GM12865 (cell line): ENCODE measurements around the gene MPZ.
A peak's percentile ranks its signal among the peaks of the same experiment; 100 is the strongest.
"Not testable (repeated sequence)": the region's sequence is repeated elsewhere in the genome, so short reads cannot be mapped to it uniquely, and the experiment has no call there.

ENCODE experiments used
- DNase-seq: peaks from one replicate; pipeline ENCODE4 v3.0.0; 2010; ENCODE audit warnings: low read depth
- H3K4me3 ChIP-seq: 2 replicates; pipeline ENCODE4 v1.5.1; 2011; ENCODE audit warnings: mild to moderate bottlenecking, low read depth, low read length, control low read depth
- TF ChIP-seq, protein P1 (sequence below): IDR thresholded peaks from 2 replicates; pipeline ENCODE4 v1.5.1; 2011; ENCODE audit warnings: low read length, control low read depth, low read depth, inconsistent platforms; ENCODE audit not compliant: insufficient read depth; ENCODE audit errors: missing control alignments

Gene MPZ

DNA sequence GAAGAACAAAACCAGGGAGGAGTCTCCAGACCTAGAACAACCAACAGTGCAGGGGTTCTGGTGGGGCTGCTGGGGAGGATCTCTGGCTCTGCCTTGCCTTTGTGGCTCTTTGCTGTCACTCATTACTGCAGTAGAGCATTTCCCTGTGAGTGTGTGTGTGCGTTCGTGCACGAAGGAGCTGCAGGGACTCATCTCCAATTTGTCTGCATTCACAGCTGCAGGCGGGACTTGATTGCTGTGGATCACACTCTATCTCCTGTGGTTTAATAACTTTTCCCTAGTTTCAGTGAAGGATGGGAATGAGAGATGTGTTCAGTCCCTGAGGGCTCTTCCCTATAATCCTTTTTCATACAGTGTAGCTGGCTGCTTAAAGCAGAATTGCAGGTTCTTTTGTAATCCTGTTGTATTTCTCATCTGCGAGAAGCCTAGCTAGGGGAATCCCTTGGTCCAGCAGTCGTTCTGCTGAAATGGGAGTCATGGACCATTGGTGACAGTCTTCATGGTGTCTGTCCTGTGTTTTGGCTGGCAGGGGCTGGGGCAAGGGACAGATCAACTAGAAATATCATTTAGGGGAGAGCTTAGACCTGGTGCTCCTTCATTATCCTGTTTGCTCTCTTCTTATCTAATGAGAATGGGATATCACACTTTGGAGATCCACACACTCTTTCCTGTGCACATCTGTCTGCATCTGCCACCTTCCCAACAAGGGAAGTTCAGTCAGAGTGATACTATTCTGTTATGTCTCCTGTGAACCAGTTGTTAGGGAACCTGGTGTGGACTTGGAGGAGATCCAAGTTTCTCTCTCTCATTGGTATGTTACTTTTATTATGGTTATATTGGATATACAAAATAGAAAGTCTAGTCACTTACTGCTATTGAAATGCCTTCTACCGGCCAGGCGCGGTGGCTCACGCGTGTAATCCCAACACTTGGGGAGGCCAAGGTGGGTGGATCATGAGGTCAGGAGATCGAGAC is 48.2 kb downstream of the MPZ start:
- TF ChIP-seq, protein P1, sequence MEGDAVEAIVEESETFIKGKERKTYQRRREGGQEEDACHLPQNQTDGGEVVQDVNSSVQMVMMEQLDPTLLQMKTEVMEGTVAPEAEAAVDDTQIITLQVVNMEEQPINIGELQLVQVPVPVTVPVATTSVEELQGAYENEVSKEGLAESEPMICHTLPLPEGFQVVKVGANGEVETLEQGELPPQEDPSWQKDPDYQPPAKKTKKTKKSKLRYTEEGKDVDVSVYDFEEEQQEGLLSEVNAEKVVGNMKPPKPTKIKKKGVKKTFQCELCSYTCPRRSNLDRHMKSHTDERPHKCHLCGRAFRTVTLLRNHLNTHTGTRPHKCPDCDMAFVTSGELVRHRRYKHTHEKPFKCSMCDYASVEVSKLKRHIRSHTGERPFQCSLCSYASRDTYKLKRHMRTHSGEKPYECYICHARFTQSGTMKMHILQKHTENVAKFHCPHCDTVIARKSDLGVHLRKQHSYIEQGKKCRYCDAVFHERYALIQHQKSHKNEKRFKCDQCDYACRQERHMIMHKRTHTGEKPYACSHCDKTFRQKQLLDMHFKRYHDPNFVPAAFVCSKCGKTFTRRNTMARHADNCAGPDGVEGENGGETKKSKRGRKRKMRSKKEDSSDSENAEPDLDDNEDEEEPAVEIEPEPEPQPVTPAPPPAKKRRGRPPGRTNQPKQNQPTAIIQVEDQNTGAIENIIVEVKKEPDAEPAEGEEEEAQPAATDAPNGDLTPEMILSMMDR, result no peak
- H3K4me3 ChIP-seq, result peak overlapping the region; percentile 17
- peak; percentile 33 for DNase-seq

DNA sequence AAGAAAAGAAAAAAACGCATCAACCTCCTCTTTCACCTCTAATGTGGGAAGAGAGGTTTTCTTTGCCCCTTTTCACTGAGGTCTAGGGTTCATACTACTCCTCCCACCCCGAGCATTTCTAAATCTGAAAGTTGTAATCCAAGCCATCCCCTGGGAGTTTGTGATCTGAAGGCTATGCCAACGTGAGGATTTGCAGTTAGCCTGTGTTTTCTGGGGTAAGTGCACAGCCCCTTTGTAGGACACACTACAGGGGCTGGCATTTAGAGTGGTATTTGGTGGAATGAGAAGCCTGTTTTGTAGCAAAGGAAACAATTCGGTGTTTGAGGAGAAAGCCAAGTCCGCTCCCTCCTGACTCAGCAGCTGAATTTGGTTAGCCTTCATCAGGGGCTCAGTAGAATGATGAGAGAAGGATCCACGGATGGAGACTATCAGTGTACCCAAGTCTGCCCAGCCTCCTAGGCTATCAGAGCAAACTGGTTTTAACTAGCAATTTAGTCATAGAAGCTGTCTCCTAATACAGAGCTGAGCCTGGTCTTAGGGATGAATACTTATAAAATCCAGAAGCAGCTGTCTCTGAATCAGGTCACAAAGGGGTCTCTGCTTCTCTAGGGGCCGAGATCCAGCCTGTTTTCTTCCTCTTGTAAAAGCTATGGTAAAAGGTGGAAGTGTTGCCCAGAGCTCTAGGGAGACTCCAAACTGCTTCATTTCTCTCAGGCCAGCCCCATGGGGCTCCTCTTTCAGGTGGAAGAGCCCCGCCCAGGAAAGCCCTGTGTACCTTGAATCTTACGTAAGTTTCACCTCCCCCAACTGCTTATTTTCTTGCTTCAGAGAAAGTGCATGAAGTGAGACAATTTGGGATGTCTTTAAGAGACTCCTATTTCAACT is 49.1 kb downstream of the MPZ start:
- DNase-seq, result no peak
- H3K4me3 ChIP-seq, result peak overlapping the region; percentile 17; the same call in 1 of the 2 replicates
- TF ChIP-seq, protein P1, result no peak

DNA sequence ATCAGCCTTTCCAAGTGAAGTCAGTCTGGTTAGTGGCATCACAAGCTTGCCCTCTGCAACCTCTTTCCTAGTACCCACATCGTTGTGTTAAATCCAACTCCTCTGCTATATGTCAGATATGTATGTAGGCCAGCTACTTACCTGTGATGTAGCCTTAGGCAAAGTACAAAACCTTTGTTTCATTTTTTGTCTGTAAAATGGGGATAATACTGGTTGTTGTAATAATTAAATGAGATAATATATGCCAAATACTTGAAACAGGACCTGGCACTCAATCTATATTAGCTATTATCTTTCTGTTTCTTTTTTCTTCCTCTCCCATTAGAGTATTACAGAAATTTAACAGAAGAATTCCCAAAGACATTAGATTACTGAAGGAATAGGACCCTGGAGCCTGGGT is 50.0 kb downstream of the MPZ start:
- DNase-seq, result no peak
- TF ChIP-seq, protein P1, result no peak

DNA sequence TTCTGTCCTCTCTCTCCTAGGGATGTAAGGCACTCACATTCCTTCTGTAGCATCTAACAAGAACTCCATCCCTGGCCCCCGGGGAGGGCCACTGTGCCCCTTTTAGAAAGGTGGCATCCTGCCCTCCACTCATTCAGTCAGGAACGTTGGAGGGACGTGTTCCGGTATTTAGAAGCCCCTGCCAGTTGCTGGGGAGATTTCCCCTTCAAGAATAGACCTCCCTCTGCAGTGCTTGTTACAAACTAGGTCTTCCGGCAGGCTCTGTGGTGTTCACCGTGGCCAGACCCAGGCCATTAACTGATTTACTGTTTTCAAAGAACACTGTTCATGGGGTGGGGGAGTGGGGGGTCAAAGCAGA is 50.4 kb downstream of the MPZ start:
- H3K4me3 ChIP-seq, result no peak overlapping the region
- TF ChIP-seq, protein P1, result no peak
- DNase-seq, result no peak

More for the DNA sequence above, 50.0 kb downstream of the MPZ start:
- no peak overlapping the region for H3K4me3 ChIP-seq

DNA sequence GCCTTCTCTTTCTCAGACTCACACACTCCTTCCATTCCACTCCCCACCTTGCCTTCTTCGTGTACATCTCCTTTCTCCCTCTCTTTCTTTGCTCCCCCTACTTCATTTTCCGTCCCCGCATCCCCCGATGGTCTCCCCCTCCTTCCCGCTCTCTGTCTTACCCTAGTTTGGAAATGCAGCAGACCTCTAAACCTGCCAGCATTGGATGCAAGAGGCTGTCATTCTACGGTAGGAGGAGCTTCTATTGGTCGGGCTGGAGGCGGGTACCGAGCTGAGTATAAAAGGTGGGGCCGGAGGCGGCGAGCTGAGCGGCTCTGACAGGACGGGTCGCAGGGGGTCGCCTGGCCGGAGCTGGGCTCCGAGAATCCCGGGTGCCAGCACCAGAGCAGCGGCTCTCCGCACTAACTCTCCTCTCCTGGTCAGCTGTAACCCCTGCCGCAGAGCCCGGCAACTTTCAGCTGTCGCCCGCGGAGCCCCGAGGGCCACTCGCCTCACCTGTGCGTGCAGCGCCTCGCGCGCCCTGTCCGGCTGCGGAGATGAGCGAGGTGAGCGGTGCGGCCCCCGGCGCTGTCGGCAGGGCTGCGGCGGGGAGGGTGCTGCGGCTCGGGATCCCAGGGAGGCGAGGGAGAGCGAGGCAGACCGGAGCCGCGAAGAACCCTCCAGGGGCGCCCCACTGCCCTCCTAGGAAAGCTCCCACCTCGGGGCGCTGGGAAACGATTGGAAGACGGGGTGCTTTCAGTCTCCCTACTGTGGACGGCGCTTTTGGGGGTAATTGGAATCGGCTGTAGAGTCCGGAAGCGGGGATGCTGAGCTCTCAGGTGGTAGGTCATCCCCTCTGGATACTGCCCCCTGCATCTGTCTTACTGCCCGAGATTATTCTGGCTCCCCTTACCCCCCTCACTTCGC is 51.1 kb downstream of the MPZ start, which contains the start of gene PCP4L1:
Gene PCP4L1, plus strand, starts transcription at position 307 of the 906 bp plus-strand sequence. Its CDS starts 230 bp downstream, at position 537.
- TF ChIP-seq, protein P1, result no peak
- peak; percentile 46 for DNase-seq
- peak within 1 kb of the TSS; percentile 15 for H3K4me3 ChIP-seq

DNA sequence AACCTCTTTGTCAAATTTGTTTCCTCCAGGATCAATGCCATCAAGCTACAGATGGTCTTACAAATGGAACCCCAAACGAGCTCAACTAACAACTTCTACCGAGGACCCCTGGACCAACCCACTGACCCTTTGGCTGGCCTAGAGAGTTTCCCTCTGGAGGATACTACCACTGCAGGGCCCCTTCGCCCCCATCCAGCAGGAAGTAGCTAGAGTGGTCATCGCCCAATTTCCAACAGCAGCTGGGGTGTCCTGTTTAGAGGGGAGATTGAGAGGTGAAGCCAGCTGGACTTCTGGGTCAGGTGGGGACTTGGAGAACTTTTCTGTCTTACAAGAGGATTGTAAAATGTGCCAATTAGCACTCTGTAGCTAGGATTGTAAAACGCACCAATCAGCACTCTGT is 52.7 kb downstream of the MPZ start:
- not testable (repeated sequence) for DNase-seq, H3K4me3 ChIP-seq

DNA sequence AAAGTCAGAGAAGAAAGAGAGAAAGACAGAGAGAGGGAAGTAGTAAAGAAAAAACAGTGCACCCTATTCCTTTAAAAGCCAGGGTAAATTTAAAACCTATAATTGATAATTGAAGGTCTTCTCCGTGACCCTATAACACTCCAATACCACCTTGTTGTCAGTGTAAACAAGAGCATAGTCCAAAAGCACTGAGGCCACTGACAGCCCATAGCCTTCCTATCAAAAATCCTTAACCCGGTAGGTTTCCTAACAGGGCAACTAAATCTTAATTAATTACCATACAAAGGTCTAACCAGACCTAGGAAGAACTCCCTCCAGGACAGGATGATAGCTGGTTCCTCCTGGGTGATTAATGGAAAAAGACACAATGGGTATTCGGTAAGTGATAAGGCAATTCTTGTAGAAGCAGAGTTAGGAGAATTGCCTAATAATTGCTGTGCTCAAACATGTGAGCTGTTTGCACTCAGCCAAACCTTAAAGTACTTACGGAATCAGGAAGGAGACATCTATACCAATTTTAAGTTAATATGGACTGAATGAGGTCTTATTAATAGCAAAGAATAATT is 53.7 kb downstream of the MPZ start:
- not testable (repeated sequence) for DNase-seq

DNA sequence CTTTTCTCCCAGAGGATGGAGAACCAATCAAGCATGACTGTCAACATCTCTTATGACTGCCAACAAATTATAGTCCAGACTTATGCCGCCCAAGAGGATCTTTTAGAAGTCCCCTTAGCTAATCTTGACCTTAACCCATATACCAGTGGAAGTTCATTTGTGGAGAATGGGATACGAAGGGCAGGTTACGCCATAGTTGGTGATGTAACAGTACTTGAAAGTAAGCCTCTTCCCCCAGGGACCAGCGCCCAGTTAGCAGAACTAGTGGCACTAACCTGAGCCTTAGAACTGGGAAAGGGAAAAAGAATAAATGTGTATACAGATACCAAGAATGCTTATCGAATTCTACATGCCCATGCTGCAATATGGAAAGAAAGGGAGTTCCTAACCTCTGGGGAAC is 54.5 kb downstream of the MPZ start:
- DNase-seq, H3K4me3 ChIP-seq: not testable (repeated sequence)

More for the DNA sequence above, 53.7 kb downstream of the MPZ start:
- not testable (repeated sequence) for H3K4me3 ChIP-seq
